ENCODE results near the gene BORCS6. TPM values are rescaled to one million over a fixed set of nuclear protein-coding genes. Genes with fewer than 3 reads are reported as not detected.
A peak's percentile ranks its signal among the peaks of the same experiment; 100 is the strongest.

Gene BORCS6
- total and polyA plus RNA-seq, 2 of the 13 experiments (the other 11 are each of a cell fraction or from before 2014, with no cell fraction given) = 2.0 to 5.1 TPM

GRCh38 chr17:8192070-8192815 lies 2.3 kb upstream of the BORCS6 start (continued):
- TF ChIP-seq ZNF570 (CRISPR knock-in tag; IDR thresholded peaks at IDR 0.05; ENCODE audit: borderline replicate concordance) (no peak), ZNF282 (IDR thresholded peaks at IDR 0.05; ENCODE audit: partially characterized antibody) (no peak), ZMYM3 (CRISPR knock-in tag; IDR thresholded peaks at IDR 0.05) (no peak), NFE2L1 (CRISPR knock-in tag; IDR thresholded peaks at IDR 0.05; ENCODE audit: borderline replicate concordance) (no peak), DRAP1 (CRISPR knock-in tag; IDR thresholded peaks at IDR 0.05) (peak; percentile 84), ZMYM4 (CRISPR knock-in tag; IDR thresholded peaks at IDR 0.05) (0 out of 2 replicates have a peak, but pooled peaks have one; percentile 36), POLR2AphosphoS2 (IDR thresholded peaks at IDR 0.05; ENCODE audit: low read depth, low read length) (no peak), ZNF850 (CRISPR knock-in tag; conservative IDR thresholded peaks at IDR 0.05) (no peak), HDAC2 (CRISPR knock-in tag; IDR thresholded peaks at IDR 0.05) (no peak), ATF7-NPFF (CRISPR knock-in tag; IDR thresholded peaks at IDR 0.05; ENCODE audit: low read depth) (no peak), SRSF4 (IDR thresholded peaks at IDR 0.05; ENCODE audit: low read depth, low read length, poor library complexity, severe bottlenecking) (no peak), JUNB (CRISPR knock-in tag; IDR thresholded peaks at IDR 0.05; ENCODE audit: borderline replicate concordance) (no peak), POLR2A (IDR thresholded peaks at IDR 0.05; ENCODE audit: insufficient read depth in 1 of 2, low read depth in 2 of 2, low read length in 2 of 2) (peak; percentile 69 to 83), TBL1XR1 (IDR thresholded peaks at IDR 0.05; ENCODE audit: borderline replicate concordance, low read length, partially characterized antibody) (peak; percentile 27), ZFP1 (CRISPR knock-in tag; IDR thresholded peaks at IDR 0.05) (no peak), ZNF619 (CRISPR knock-in tag; IDR thresholded peaks at IDR 0.05) (no peak), ZNF777 (CRISPR knock-in tag; IDR thresholded peaks at IDR 0.05) (no peak), ZNF7 (CRISPR knock-in tag; IDR thresholded peaks at IDR 0.05) (no peak), ARHGAP35 (CRISPR knock-in tag; IDR thresholded peaks at IDR 0.05; ENCODE audit: borderline replicate concordance) (no peak), RAD51 (IDR thresholded peaks at IDR 0.05; ENCODE audit: borderline replicate concordance) (peak; percentile 98), ZNF441 (CRISPR knock-in tag; IDR thresholded peaks at IDR 0.05; ENCODE audit: borderline replicate concordance) (no peak), ZFP36L2 (CRISPR knock-in tag; IDR thresholded peaks at IDR 0.05) (no peak), PITX1 (CRISPR knock-in tag; IDR thresholded peaks at IDR 0.05) (no peak), BRD4 (CRISPR knock-in tag; IDR thresholded peaks at IDR 0.05) (no peak), ZSCAN22 (CRISPR knock-in tag; IDR thresholded peaks at IDR 0.05) (no peak), ZNF589 (CRISPR knock-in tag; conservative IDR thresholded peaks at IDR 0.05) (no peak), CREBL2 (CRISPR knock-in tag; IDR thresholded peaks at IDR 0.05; ENCODE audit: borderline replicate concordance) (no peak)
- TF ChIP-seq, protein P1, sequence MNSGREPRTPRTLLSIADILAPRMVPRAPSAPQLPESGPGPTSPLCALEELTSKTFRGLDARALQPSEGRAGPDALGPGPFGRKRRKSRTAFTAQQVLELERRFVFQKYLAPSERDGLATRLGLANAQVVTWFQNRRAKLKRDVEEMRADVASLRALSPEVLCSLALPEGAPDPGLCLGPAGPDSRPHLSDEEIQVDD (CRISPR knock-in tag; IDR thresholded peaks at IDR 0.05; ENCODE audit: borderline replicate concordance) = no peak
- TF ChIP-seq, protein P2, sequence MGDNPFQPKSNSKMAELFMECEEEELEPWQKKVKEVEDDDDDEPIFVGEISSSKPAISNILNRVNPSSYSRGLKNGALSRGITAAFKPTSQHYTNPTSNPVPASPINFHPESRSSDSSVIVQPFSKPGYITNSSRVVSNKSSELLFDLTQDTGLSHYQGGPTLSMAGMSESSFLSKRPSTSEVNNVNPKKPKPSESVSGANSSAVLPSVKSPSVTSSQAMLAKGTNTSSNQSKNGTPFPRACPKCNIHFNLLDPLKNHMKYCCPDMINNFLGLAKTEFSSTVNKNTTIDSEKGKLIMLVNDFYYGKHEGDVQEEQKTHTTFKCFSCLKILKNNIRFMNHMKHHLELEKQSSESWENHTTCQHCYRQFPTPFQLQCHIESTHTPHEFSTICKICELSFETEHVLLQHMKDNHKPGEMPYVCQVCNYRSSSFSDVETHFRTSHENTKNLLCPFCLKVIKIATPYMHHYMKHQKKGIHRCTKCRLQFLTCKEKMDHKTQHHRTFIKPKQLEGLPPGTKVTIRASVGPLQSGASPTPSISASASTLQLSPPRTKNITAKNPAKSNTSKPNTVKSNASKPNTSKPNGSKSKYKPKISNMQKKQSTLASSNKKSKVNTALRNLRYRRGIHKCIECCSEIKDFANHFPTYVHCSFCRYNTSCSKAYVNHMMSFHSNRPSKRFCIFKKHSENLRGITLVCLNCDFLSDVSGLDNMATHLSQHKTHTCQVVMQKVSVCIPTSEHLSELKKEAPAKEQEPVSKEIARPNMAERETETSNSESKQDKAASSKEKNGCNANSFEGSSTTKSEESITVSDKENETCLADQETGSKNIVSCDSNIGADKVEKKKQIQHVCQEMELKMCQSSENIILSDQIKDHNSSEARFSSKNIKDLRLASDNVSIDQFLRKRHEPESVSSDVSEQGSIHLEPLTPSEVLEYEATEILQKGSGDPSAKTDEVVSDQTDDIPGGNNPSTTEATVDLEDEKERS (CRISPR knock-in tag; IDR thresholded peaks at IDR 0.05) = no peak

Measured in HepG2 (cell line).